OCI-LY7 (cell line): ENCODE measurements around the gene TRPM8.

Experiments
- CTCF ChIP-seq: fragments of 200-600 bp; sonication (generic); conservative IDR thresholded peaks from 2 replicates; pipeline ENCODE4 v1.5.1; 2014; ENCODE audit warnings: mild to moderate bottlenecking, antibody characterized with exemption, low read length, moderate library complexity, mixed read lengths
- EZH2phosphoT487 ChIP-seq: fragments of 200-600 bp; sonication (generic); IDR thresholded peaks from 2 replicates; pipeline ENCODE4 v1.6.1; 2018; ENCODE audit warnings: low read depth, borderline replicate concordance, mild to moderate bottlenecking, mixed run types, antibody characterized with exemption, low read length, moderate library complexity, mixed read lengths

DNA sequence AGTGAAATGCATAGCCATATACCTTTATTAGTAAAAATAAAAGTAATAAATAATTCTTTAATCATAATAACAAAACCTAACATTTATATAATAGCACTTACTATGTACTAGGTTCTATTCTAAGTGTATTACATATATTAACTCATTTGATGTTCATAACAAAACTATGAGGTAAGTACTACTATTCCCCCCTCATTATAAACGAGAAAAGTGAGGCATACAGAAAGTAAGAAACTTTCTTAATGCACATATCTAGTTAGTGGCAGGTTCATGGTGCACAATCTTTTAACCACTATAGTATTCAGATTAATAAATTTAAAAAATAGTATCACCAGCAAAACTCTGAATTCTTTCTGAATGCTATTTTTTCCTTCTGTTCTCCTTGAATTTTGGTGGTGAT, 27.5 kb downstream of the TRPM8 start:
- TF ChIP-seq CTCF: no peak
- TF ChIP-seq EZH2phosphoT487: no peak
